GM18502 (cell line): ENCODE data around the gene SMAD6.

Source experiments
- ATAC-seq: cut with Tn5 transposase; IDR thresholded peaks from one replicate; pipeline ENCODE4 v1.9.1; 2021; ENCODE audit warnings: mild to moderate bottlenecking; ENCODE audit not compliant: unreplicated experiment, poor library complexity

The SMAD6 gene

DNA sequence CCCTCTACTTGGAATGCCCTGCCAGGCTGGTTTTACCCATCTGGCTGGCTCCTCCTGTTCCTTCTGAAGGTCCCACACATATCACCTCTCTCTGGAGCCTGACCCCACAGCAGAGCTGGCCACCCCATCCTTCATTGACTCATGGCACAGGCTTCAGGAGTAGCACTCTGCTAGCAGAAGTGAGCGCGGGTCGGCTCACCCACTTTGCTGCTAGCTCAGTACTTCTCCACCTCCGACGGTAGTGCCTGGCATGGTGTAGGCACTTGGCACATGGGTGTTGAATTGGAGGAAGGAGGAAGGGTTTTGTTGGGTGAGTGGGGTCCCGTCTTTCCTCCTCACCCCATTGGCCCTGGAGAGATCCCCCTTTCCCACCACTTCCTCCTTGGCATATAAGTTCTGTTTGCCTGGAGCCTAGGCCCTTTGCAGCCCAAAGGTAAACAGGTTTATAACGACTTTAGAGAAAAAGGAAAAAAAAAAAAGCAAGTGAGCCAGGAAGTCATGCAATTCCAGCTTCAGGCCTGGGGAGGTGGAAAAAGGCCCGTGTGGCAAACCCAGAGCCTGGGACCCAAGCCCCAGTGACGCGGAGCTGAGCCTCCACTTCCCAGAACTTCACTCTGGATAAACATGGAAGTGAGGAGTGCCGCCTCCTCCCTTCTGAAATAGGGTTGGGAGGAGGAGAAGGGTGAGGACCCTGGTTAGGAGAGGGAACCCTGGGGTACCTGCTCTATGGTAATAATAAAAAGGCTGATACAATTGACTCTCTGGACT lies 35.4 kb downstream of the SMAD6 start:
- ATAC-seq, result no peak

DNA sequence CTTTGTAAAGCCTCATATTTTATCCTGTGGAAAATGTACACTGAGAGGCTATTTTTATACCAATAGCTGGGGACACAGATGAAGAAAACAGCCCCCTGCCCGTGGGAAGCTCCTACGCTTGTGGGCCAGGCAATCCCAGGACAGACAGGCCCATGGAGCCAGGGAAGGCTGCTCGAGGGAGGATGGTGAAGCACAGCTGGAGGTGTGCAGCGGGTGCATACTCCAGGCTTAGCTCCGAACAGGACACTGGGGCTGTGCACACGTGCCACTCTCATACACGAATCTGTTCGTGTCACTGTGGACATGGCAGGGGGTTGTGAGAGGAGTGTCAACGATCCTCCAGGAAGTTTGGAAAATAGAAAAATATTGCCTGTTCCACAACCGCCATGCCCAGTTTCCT lies 36.1 kb downstream of the SMAD6 start:
- ATAC-seq, result no peak

DNA sequence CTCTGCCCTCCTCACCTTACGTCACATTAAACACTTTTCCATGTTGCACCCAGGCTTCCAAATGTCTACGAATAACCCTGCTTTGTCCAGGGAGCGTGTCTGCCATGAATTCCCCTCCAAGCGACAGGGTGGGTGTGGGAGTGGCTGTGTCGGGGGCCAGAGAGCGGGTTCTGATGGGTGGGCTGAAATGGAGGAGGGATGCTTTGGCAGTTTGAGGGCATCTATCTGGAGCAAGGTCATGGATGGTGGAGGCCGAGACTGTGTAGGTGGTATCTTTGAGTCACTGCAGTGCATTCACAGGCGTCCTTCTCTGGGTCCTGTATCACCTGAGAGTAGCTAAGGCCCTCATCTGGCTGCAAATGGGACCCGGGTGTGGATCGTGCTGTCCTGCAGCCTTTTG lies 36.6 kb downstream of the SMAD6 start:
- ATAC-seq, result no peak

GRCh38 chr15:66739287-66739686 lies 37.3 kb downstream of the SMAD6 start:
- ATAC-seq, result no peak

DNA sequence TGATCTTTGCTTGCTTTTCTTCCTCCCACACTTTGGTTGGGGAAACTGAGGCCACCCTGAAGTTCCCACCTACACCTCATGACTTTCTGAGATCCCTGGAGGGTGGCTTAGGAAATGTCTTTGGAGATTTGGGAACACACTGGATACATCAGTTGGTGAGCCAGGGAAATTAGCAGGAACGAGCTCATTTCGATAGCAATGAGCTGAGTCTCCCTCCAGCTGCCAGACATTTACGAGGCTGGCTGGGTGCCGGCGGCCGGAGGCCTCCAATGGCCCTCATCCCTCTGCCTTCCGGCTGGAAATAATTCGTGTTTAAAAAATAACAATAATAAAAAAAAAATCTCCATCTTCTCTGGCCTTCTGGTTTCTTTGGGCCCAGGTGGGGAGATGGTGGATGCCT lies 38.8 kb downstream of the SMAD6 start:
- no peak for ATAC-seq

DNA sequence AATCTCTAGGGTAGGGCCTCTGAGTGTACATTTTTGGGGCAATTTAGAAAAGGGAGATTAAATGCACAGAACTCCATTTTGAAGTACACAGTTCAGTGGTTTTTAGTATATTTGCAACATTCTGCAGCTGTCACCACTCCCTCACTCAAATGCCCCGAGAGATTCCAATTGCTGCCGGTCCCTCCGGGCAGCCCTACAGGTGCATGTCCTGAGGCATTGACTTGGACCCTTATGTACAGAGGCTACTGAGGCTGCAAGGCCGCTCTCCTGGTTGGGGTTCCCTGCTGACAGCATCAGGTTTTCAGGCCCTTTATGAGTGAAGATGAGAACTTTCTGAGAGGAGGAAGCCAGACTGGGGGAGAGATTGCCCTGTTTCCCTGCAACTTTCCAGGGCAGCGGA lies 39.6 kb downstream of the SMAD6 start:
- no peak for ATAC-seq

DNA sequence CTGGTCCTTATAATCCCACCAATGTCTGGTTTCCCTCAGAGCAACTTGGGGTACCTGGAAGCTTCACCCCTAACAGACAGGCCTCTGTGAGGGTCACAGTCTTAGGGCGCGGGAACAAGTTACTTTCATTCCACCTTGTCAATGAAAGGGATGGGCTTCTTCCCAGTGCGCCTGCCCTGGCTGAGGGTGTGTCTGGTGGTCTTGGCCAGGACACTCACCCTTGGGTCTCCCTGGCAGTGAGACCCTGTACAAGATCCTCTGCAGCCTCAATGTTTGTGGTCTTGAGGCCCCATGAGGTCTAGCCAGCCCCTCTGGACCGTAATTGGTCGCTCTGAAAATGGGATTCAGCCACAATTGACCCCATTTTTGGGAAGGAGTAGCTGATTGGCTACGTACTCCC lies 40.2 kb downstream of the SMAD6 start:
- ATAC-seq, result no peak

- ATAC-seq, result no peak
These were observed 41.2 kb downstream of the SMAD6 start for GRCh38 chr15:66743204-66743603.

DNA sequence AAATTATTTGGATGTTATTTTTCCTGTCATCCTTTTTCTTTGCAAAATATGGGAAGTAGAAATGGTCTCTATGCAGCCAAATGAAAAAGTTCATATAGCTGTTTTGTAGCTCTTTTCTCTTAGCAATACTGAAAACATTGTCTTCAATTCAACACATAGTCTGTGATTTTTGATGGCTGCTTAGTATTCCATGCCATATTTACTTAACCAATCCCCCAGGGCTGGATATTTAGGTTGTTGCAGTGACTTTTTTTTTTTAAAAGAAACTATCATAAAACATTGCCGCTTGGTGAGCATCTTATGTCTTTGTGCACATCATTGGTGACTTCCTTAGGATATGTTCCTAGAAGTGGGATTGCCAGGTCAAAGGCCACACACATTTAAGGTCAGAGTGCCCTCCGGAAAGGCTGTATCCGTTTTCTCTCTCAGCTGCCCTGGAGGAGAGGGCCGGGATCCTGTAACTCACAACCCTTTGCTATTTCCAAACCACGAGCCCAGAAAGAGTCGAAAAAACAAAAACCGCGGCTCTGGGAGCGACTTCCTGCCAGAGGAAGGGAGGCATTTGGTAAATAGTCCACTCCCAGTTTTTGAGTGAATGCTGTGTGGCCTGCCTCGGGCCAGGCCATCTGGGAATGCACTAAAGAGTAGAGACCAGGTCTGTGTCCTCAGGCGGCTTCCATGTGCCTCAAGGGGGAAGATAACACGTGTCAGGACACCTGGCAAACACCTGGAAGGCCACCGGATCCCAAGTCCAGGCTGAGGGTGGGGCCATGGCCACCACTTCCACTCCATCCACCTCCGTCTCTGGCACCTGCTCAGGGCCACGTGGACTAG lies 41.9 kb downstream of the SMAD6 start:
- no peak for ATAC-seq

DNA sequence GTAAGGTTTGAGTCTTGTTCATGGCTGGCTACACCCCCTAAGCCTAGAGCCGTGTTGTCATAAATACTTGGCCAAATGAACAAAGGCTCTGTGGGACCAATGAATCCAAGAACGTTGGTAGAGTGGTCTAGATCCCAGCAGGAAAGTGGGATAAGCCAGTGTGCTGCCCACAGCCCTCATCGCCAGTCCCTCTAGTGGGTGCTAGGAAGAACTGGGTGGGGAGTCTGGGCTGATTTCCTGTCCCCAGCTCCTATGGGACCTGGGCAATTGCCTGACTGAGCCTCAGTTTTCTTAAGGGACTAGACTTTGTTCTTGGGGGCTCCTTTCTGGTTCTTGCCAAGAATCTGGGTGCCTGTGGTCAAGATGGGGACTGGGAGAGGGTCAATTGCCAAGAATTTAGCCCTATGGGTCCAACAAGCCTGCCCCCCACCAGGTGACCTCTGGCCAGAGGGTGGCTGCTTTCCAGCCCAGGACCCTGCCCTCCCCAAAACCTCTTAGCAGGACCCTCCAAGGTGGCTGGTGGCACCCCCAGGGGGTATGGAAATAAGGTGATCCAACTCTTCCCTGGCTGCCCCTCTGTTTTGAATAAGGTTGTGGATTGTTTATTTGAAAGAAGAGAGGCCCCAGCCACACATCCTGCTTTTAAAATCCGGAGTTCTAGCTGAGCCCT lies 42.7 kb downstream of the SMAD6 start:
- no peak for ATAC-seq

GRCh38 chr15:66745530-66746230 lies 43.6 kb downstream of the SMAD6 start:
- ATAC-seq, result no peak

DNA sequence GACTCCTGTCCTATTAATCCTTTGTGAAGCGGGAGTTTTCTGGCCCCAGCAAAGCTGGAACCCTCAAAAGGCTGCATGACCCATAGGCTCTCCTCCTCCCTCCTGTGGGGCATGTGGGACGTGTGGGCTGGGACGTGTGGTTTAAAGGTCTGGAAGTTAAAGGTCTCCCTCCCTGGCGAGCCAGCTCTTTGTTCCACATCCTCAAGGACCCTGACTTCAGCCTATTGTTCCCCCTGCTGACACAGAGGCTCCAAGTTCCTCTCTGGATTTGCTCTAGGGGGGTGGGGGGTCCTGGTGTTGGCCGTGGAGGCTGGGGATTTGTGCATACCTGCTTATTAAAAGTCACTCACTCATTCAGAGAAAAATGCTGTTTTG lies 44.2 kb downstream of the SMAD6 start:
- no peak for ATAC-seq

DNA sequence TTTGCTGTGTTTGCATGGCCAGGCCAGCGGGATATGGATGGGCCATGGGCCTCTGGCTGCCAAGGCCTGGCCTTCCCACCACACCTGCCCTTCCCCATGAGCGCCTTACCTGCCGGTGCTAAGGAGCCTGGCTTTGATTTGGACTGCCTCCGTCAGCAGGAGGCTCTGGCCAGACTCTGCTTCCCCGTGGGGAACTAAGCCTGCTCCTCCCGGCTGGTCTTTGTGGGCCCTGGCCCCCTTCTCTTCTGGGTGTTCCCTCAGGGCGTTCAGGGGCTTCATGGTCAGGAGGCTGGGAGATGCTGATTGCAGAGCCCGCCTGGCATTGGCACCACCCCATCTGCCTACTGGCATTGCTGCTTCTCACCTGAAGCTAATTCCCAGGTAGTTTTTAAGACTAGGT lies 45.2 kb downstream of the SMAD6 start:
- ATAC-seq, result no peak

GRCh38 chr15:66747886-66748707 lies 46.1 kb downstream of the SMAD6 start:
- no peak for ATAC-seq

GRCh38 chr15:66748708-66749035 lies 46.6 kb downstream of the SMAD6 start:
- ATAC-seq, result no peak

GRCh38 chr15:66749841-66750575 lies 48.0 kb downstream of the SMAD6 start:
- ATAC-seq, result no peak

- ATAC-seq, result no peak
These were observed 48.6 kb downstream of the SMAD6 start for GRCh38 chr15:66750609-66751008.

GRCh38 chr15:66751579-66751978 lies 49.5 kb downstream of the SMAD6 start:
- no peak for ATAC-seq

DNA sequence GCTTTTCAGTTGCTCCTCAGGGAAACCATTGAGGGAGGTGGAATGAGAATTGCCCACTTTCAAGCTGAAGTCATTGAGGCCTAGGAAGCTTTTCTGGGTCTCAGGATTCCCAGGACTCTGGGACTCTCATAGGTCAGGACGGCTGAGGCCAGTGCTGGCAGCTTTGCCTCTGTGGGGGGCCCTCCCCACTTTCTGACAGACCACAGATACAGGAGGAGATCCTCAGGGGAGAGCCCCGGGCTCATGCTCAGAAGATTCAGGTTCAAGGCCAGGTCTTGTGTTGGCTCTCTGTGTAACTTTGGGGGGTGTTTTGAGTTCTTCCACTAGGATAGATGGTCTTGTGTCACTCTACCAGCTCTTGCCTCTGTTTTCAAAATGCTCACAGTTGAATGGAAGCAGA lies 50.0 kb downstream of the SMAD6 start:
- ATAC-seq, result no peak
